SKM-1 treated with dmso at 0.1 percent for 144 hours (cell line): ENCODE results near the gene KRT10.
"Not testable (repeated sequence)": the region's sequence is repeated elsewhere in the genome, so short reads cannot be mapped to it uniquely, and the experiment has no call there.

Experiments used
- DNase-seq: peaks from one replicate; lab custom pipeline; 2025; ENCODE audit not compliant: unreplicated experiment; lab: John Stamatoyannopoulos, UW

KRT10 gene

DNA sequence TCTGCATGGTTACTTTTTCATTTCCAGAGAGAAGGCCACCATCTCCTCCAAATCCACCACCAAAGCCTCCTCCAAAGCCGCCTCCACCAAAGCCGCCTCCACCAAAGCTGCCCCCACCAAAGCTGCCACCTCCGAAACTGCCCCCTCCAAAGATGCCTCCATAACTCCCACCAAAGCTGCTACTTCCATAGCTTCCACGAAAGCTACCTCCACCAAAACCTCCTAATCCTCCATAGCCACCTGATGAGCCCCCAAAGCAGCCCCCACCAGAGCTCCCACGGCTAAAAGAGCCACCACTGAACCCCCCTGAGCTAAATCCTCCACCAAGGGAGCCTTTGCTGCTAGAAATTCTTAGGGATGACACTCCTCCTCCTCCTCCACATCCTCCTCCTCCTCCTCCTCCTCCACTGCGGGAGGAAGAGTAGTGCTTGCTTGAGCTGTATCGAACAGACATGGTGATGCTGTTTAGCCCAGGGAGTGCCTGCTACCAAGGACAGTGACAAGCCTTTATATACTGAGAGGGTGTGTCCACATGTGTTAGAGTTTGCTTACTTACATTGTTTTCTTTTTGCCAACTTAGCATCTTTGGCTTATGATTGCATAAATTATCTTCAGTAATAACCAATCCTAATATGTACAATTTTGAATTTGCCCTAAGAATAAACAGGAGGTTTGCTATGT lies at the start of gene KRT10:
TSS of gene KRT10 (minus strand) at position 483 of the 681 bp plus-strand sequence. CDS start at position 454, 29 bp downstream.
- no peak for DNase-seq

DNA sequence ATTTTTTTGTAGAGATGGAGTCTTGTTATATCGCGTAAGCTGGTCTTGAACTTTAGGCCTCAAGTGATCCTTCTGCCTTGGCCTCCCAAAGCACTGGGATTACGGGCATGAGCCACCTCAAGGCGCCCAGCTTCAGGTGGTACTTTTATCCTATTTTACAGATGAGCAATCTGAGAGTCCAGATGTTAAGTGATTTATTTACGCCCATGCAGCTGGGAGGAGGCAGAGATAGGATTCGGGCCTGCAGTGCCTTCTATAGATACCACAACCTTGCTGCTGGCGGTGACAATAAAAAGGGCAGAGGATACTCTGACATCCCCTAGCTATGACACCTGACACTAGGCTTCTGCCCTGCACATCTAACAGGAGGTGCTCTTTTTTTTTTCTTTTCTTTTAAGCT lies 48.9 kb upstream of the KRT10 start:
- no peak for DNase-seq

DNA sequence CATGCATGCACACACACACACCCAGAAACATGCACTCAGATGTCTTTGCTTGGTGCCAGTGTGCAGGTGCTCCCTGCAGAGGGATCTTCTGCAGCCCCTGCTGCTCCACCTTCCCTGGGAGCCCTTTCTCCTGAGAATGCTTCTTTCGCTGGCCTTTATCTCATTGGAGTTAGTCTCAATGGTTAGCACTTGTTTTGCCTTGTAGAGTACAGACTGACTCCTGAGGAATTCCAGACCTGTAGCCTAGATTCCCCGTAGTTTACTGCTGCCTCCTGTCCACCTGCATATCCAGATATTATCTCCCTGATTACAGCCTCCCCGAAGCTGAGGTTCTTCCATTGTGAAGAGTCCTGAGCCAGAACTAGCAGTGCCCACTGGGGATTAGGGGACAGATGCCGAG lies 47.7 kb upstream of the KRT10 start:
- DNase-seq: no peak

DNA sequence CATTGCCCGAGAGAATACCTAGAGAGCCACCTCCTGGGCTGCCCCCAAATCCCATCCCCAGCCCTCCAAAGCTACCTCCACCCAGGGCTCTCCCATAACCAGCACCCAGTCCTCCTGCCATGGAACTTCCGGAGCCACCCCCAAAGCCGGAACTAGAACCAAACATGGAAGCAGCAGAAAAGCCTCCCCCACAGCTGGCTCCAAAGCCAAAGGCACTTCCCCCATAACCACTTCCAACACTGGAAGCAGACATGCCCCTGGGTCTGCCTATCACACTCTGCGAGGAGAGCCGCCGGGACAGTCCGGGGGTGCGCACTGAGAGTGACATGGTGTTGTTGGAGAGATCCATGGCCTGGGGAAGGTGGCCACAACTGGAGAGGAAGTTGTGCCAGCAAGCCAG lies 44.4 kb upstream of the KRT10 start, which contains the start of gene KRT12:
TSS of gene KRT12 (minus strand) at position 386 of the 400 bp plus-strand sequence. CDS start at position 349, 37 bp downstream.
- no peak for DNase-seq

DNA sequence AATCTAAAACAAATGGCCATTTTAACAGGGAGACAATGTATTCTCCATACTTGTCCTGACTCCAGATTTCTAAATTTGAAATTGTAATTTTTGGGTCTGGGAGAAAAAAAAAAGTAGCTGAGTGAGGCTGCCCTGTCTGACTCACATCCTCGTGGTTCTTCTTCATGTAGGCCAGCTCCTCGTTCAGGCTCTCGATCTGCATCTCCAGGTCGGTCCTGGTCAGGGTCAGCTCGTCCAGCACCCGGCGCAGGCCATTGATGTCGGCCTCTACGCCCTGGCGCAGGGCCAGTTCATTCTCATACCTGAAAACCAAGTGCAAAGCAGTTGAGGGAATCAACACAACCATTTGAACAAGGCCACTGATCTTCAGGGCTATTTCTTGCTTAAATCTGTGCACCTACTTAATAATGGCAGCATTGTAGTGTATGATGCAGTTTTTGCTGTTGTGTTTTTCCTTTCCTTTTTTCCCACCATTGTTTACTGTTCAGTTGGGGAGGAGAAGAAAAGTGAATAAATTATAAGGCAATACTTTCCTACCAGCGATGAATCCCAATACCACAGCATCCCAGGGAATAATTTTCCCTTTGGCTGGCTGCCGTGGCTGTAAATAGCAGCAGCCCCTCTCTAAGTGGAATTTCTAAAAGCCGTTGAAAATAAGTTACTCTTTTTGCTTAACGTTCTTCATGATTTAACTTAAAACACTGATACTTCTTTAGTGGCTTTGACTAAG lies 42.4 kb upstream of the KRT10 start:
- DNase-seq: no peak

DNA sequence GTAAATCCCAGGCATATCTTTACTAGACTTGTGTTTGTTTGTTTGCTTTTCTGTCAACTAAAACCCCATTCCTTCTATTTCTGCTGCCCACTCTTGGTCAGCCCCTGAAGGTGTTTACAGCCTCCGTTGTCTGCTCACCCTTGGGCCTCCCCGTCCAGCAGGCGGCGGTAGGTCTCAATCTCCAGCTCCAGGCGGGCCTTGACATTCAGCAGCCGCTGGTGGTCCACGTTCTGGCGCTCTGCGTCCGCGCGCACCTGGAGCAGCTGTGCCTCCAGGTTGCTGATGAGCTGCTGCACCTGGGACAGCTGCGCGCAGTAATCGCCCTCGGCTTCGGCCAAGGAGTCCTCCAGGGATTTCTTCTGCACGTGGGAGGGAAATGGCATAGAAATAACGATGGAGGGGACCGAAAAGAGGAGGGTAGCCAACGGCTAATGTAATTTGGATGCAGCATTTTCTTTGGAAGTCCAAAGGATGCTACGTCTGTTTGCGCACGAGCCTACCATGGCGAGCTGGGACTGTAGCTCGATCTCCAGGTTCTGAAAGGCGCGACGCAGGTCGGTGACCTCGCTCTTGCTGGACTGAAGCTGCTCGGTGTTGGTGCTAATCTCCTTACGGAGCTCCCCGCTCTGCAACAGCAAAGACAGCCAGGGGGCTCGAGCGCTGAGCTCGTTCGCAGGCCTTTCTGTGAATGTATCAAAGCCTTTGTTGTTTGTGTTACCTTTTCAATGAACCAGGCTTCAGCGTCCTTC lies 40.7 kb upstream of the KRT10 start:
- no peak for DNase-seq

DNA sequence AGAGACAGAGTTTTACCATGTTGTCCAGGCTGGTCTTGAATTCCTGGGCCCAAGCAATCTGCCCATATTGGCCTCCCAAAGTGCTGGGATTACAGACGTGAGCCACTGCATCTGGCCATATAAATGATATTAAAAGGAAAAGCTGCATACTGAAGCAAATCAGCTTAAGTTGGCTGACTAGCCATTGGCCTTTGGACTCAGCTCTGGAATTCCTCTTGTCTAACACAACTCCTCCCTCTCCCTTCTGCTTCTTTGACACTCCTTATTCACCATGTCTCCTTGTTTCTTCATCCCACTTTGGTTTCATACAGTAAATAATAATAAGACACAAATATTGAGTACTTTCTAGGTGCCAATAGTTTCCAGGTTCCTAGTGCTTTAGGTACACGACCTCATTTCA lies 37.1 kb upstream of the KRT10 start:
- DNase-seq: no peak

DNA sequence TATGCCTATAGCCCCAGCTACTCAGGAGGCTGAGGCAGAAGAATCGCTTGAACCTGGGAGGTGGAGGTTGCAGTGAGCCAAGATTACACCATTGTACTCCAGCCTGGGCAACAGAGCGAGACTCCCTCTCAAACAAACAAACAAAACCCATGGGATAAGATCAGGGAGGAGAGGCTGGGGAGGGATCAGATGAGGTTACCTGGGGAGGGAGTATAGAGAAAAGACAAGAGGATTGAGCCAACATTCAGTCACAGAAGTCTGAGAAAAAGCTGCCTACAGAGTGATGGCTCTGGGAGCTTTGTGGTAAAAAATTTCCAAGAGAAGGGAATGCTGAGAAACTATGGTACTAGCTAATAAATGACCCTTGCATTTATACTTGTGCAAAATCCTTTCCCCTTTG lies 36.3 kb upstream of the KRT10 start:
- DNase-seq: not testable (repeated sequence)

DNA sequence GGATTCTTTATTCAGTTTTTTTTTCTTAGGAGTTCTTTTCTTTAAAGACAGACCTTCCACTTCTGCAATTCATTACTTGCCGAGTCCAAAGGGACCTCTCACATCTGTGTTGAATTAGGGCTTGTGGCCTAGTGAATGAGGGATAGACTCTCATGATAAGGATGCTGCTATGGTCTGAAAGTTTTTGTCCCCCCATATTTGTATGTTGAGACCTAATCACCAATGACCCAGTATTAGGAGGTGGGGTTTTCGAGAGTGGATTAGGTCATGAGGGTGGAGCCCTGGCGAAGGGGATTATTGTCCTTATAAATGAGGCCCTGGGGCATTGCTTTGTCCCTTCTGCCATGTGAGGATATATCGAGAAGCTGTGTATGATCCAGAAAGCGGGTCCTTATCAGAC lies 35.1 kb upstream of the KRT10 start:
- DNase-seq: no peak

DNA sequence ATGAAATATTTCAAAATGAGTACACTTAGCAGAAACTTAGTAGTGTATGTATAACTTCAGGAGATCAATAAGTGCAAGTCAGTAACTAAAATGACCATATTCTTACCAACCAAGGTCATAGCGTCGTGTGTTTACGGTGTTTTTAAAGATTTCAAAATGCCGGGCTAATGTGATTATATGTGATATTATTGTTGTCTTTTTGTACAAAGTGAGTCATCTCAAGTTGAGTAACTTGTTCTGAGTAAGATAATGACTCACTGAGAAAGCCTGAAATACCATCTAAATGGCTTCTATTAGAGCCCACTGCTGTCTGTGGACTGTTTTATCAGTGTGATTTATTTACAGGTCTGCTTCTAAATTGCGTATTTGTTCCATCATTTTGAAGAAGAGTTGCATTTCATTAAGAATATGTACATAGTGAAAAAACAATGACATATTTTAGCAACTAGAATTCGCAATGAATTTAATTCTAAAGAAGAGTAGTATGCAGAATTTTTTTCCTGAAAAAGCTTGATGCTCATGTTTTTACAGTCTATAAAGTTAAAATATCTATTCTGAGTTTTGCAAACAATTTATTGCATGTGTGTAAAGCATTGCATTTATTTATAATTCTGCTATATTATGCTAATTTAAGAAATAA lies 31.9 kb upstream of the KRT10 start:
- DNase-seq: no peak

DNA sequence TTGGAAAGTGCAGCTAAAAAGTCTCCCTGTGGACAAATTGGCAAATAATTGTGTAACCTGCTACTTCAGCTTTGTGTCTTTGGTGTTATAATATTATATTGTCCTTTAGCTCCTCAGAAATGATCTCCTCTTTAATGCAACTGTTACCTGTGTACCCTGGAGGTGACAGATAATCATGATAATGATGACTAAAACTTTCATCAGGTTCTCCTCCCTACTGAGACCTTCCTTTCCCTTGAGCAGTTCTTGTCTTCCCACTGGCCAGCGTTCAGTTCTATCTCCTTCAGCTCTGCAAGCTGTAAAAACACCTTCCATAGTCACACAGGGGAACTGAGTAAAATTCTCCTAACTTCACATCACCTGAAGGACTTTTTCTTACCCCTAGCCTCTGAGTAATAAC lies 29.9 kb upstream of the KRT10 start:
- DNase-seq: no peak

DNA sequence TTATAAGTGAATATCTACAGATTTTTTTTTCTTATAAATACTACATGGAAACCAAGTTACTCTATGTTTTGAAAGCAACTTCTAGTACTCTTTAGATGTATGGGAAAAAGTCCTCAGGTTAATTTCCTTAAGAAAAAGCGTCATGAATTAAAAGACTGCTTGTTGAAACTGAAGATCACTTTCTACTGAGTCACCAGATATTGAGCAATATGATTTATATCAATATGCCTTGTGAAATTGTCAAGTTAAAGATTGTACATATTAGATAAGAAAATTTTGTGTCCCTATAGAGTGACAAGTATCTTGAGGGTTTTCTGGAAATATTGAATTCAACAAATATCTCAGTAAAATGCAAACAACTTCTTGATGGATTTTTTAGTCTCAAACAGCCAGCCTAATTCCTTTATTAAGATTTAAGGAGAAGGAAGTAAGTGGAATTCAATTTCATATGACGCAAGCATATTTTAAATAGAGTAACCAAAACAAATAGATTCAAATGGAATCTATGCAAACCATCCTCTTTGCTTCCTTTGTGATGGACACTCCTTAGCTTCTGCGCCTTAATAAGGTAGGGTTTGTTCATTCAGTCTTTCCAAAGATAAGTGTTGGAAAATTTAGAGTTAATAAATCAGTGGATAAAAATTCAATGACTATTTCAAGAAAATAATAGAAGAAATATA lies 28.0 kb upstream of the KRT10 start:
- no peak for DNase-seq

DNA sequence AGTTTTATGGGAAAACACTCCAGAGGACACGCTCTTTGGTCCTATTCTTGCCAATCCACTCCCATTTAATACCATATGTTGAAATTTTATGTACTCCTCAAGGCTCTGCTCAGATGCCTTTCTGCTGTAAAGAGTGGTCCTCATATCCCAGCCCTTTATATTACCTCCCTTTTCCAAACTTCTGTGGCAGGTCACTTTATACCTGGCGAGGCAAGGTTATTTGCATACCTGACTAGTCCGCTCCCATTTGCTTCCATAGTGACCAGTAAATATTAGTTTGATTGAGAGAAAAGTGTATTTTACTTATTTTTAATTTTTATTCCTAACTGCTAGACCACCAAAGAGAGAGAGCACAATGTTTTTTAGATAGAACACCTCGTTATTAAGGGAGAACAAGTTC lies 27.3 kb upstream of the KRT10 start:
- no peak for DNase-seq

DNA sequence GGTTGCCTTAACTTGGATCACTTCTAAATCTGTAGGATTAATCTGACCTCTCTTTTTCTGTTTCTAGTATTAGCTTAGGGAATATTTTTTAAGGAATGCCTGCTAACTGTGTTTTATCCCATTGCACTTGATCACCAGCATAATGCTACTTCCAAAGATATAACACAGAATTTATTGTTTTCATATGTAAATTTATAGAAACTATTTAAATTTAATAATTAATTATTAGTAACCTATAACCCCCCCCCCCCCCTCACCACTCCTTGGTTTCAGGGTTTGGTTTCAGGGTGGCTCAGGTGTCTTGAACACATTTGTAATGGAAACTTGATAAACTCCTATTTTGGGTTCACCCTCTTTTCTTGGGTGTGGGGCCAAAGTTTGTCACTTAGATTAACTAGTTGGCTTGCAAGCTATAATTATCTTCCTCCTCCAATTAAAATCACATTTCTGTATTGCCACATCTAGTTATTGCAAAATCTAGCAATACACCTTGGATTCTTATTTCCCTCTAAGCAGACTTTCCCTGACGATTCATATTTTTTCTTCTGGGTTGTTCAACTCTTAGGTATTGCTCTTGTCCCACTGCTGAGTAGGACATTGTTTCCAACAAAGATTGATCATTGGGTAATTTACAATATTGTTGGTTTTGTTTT lies 26.3 kb upstream of the KRT10 start:
- DNase-seq: no peak

DNA sequence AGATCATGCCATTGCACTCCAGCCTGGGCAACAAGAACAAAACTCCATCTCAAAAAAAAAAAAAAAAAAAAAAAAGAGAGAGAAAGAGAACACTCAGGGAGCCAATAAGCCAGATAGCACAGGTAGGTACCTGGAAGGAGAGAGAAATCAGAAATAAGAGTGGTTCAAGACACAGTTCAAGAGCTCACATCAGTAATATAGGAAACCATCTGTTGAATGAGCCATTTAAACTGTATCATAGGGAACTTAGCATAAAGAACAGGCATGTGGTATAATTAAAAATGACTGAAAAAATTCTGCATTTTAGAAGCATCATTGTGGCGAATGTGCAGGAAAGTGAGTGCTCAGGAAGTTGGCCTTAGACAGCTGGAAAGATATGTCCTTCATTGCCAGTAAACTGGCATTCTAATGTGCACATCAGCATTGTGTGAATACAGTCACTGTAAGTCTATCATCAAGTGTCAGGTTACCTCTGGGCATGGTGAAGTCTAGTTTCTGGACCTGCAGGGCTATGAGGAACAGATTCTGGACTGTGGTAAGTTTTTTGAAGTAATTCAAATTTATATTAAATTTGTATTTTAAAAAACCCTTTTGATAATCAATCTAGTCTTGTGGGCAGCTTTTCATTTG lies 24.2 kb upstream of the KRT10 start:
- DNase-seq: no peak

DNA sequence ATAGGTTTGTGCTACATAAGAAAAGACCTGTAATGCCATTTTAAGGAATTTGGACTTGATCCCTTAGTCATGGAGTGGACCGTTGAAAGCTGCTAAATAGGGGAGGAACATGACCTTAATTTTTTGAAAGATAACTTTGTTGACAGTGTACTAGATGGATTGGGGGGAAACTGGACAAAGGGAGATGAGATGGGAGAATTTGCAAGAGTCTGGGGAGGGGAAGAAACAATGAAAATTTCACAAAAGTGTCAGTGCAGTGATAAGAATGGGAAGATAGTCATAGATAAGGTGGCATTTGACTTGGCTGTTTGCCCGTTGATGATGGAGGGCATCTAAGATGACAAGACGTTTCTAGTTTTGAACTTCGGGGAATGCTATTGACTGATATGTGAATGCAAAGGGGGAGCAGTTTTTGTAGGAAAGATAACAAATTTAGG lies 22.3 kb upstream of the KRT10 start:
- no peak for DNase-seq

DNA sequence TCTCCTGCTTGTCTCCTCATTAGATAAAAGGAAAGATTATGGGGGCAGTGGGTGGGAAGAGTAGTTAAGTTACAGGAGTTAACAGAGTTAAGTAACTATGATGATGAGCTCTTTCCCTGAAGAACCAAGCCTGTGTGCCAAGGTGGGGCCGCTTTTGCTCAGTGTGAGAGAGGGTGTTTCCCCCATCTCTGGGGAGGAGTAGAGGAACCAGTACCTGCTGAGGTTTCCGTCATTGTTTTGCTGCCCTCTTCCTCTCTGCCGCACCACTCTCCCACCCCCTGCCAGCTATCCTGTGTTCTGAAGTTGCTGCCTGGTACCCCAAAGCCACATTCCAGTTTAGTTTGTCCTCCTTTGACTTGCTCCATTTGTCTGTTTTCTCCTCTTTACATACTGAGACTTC lies 20.8 kb upstream of the KRT10 start:
- DNase-seq: no peak

DNA sequence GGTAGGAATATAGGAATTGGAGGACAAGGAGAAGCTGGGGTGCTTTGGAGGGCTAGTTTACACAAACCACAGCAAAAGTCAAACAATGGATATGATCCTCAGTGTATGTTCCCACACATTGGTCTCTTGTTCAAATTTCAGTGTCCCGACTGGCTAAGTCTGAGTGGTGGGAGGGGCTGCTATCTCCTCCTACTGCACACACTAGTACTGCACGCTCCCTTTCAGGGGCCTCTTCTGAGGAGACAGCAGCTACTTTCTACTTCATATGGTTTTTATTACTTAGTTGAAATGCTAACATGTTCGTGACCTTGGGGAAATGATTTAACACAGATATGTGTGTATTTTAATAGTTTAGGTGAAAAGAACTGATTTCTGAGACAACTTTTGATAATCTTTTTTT lies 18.8 kb upstream of the KRT10 start:
- DNase-seq: no peak

DNA sequence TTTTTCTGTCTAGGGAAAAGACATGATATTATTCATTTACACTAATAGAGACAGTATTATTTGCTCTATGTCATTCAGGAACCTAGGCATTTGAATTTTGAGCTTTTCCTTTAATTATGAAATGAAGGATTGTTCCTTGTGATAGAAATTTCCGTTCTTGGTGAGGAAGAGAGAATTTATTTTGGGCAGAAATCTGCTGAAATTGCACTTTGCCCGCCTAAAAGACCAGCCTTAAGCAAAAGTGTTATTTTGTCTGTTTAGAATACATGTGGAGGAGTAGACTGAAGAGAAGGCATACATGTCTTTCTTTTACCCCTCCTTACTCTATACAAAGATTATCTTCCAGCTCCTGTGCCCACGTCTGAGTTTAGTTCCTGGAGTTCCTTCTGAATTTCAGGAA lies 16.8 kb upstream of the KRT10 start:
- no peak for DNase-seq

DNA sequence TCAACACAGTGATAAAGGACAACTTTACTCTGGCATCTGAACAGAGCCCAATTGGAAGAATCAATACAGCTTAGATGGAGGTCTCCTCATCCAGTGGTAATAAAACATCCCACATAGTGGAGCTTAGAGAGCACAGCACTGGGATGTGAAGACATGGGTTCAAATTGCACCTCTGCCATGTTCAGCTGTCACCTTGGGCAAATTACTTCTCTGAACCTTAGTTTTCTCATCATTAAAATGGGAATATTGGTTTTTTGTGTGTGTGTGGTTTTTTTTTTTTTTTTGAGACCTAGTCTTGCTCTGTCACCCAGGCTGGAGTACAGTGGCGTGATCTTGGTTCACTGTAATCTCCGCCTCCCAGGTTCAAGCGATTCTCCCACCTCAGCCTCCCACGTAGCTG lies 13.6 kb upstream of the KRT10 start:
- no peak for DNase-seq
